Breast epithelium (tissue), 4 donors: Measurements from ENCODE around the gene GPATCH2. TPM values are rescaled to one million over a fixed set of nuclear protein-coding genes. Genes with fewer than 3 reads are reported as not detected.

Experiments
- DNase-seq, 2 donors: peaks; one replicate each; pipeline ENCODE4 v3.0.0-alpha.2; 2019; ENCODE audit warnings: low spot score in 2 of 2
- H3K27ac ChIP-seq, 2 donors: fragments of 200-600 bp; sonication (generic) in 1 of 2; one replicate each; pipeline ENCODE4 v1.5.1; 2016 to 2019; ENCODE audit warnings: mild to moderate bottlenecking in 1 of 2
- H3K27me3 ChIP-seq, 2 donors: fragments of 200-600 bp; sonication (generic) in 1 of 2; one replicate each; pipeline versions ENCODE4 v1.5.1 to v1.6.0; 2017 to 2019; ENCODE audit warnings: control low read depth in 1 of 2, mild to moderate bottlenecking in 1 of 2
- H3K36me3 ChIP-seq: fragments of 200-600 bp; one replicate; pipeline ENCODE4 v1.5.1; 2019
- H3K4me1 ChIP-seq, 2 donors: fragments of 200-600 bp; sonication (generic); one replicate each; pipeline ENCODE4 v1.5.1; 2016 to 2019; ENCODE audit warnings: control low read depth in 1 of 2
- H3K4me3 ChIP-seq, 3 donors: fragments of 200-600 bp; sonication (generic); 1 replicate in 2 of 3; 2 replicates in 1 of 3; pipeline ENCODE4 v1.5.1; 2016 to 2019; ENCODE audit warnings: mild to moderate bottlenecking in 3 of 3, moderate library complexity in 2 of 3
- H3K9me3 ChIP-seq, 2 donors: fragments of 200-600 bp; sonication (generic) in 1 of 2; one replicate each; pipeline ENCODE4 v1.5.1; 2016 to 2019; ENCODE audit warnings: control low read depth in 1 of 2
- POLR2A ChIP-seq: fragments of 450-650 bp; IDR thresholded peaks from one replicate; pipeline ENCODE4 v1.6.1; 2016; ENCODE audit warnings: antibody characterized with exemption, mild to moderate bottlenecking, moderate library complexity
- POLR2AphosphoS5 ChIP-seq, 3 donors: sonication (generic); formaldehyde crosslinking; IDR thresholded peaks; one replicate each; pipeline ENCODE4 v1.6.1; 2017; ENCODE audit warnings: antibody characterized with exemption in 3 of 3
- intact Hi-C: fragments of 100-400 bp; cut with DNase I; formaldehyde crosslinking; loops from one replicate; pipeline ENCODE4 v1.15.1; 2023; ENCODE audit warnings: low total_unique reads
- total RNA-seq, 3 donors: library from RNA; depleted of rRNA; stranded (reverse); fragments of >200 nt; gene quantifications; one replicate each; pipeline ENCODE4 v1.1.0, GENCODE V29; 2016
- TF ChIP-seq, protein P1 (sequence below), 3 donors: fragments of 450-650 bp; IDR thresholded peaks; one replicate each; pipeline ENCODE4 v1.5.1; 2016 to 2017; ENCODE audit warnings: antibody characterized with exemption in 3 of 3, mild to moderate bottlenecking in 3 of 3, moderate library complexity in 3 of 3

The GPATCH2 gene
- total RNA-seq, 3 donors from 2014 or later = 12.0 to 29.3 (median 23.9) TPM

DNA sequence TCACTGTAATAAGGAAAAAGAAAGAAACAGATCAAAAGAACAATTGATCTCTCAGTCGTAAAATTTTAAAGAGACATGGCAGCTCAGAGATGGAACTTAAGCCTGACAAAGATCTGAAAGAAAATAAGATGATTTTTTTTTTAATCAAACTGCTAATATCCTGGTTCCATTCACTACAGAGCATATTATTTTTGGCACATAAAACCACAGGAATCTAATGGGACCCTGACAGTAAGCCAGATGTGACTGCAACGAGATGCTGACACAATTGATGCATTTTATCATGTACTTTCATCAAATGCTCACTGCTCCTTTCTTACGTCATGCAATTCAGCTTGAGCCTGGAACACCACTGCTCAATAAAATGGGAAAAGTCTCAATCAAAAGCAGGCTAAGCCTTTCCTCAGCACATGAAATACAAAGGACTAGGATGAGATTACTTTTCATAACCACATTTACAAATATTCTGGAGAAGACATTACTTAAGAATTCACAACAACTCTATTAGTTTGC is 16.6 kb downstream of the GPATCH2 start:
- no peaks in the 10 kb centered on the region for H3K4me1 ChIP-seq
- TF ChIP-seq POLR2A (no peak), POLR2AphosphoS5 (IDR thresholded peaks at IDR 0.05) (no peak)
- TF ChIP-seq, protein P1, sequence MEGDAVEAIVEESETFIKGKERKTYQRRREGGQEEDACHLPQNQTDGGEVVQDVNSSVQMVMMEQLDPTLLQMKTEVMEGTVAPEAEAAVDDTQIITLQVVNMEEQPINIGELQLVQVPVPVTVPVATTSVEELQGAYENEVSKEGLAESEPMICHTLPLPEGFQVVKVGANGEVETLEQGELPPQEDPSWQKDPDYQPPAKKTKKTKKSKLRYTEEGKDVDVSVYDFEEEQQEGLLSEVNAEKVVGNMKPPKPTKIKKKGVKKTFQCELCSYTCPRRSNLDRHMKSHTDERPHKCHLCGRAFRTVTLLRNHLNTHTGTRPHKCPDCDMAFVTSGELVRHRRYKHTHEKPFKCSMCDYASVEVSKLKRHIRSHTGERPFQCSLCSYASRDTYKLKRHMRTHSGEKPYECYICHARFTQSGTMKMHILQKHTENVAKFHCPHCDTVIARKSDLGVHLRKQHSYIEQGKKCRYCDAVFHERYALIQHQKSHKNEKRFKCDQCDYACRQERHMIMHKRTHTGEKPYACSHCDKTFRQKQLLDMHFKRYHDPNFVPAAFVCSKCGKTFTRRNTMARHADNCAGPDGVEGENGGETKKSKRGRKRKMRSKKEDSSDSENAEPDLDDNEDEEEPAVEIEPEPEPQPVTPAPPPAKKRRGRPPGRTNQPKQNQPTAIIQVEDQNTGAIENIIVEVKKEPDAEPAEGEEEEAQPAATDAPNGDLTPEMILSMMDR (IDR thresholded peaks at IDR 0.05) = no peak
- intact Hi-C loops = no loop called here
- H3K27me3 ChIP-seq = no peaks in the 10 kb centered on the region
- no peak overlapping the region for H3K4me3 ChIP-seq
- H3K9me3 ChIP-seq = no peaks in the 10 kb centered on the region
- H3K27ac ChIP-seq = no peak overlapping the region
- no peak for DNase-seq
- H3K36me3 ChIP-seq = no peaks in the 10 kb centered on the region

DNA sequence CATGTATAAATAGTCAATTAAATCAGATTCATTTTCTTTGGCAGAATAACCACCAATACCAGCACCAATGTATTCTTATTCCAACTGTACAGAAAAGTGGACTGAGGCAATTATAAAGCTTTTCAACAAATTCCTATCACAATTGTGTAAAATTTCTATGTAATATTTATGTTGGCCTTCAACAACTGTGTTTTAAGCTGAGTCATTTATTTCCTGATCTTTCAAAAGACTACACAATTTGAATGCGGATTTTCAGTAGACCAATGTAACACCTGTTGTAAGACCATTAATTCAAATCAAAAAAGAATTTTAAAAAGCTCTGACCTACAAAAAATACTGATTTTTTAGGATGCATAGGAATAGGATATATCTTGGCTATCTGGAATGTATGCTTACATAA is 25.5 kb downstream of the GPATCH2 start:
- H3K36me3 ChIP-seq = no peaks in the 10 kb centered on the region
- TF ChIP-seq, protein P1 (IDR thresholded peaks at IDR 0.05) = no peak
- TF ChIP-seq POLR2A = no peak
- TF ChIP-seq POLR2AphosphoS5 (IDR thresholded peaks at IDR 0.05) = no peak
- no peaks in the 10 kb centered on the region for H3K4me1 ChIP-seq
- no peaks in the 10 kb centered on the region for H3K9me3 ChIP-seq
- H3K4me3 ChIP-seq = no peak overlapping the region
- H3K27ac ChIP-seq = no peak overlapping the region
- no peak for DNase-seq
- intact Hi-C loops = loop anchor here (5.0 kb wide), 1 partner anchor 82 kb away; no protein-coding TSS in a partner anchor
- no peaks in the 10 kb centered on the region for H3K27me3 ChIP-seq

DNA sequence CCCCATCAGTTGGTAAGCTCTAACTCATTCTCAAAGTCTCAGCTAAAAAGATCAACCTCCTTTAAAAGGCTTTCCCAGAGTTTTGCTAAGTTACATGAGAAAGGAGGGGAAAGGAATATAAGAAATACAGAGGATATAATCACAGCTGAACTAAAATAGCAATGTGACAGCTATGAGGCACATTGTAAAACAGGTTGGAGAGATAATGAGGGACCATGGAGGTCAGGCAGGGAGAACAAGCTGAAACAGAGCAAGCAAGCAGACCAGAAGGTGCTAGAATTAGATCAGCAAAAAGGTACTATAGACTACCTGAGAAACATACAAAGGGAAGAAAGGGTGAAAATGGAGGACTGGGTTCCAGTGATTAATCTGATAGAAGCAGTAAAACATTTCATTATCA is 28.5 kb downstream of the GPATCH2 start:
- no peak for TF ChIP-seq POLR2AphosphoS5 (IDR thresholded peaks at IDR 0.05)
- TF ChIP-seq, protein P1 (IDR thresholded peaks at IDR 0.05) = no peak
- TF ChIP-seq POLR2A = no peak
- Histone ChIP-seq H3K4me1 (no peaks in the 10 kb centered on the region), H3K36me3 (no peaks in the 10 kb centered on the region), H3K27ac (no peak overlapping the region), H3K27me3 (no peaks in the 10 kb centered on the region), H3K4me3 (no peak overlapping the region), H3K9me3 (no peaks in the 10 kb centered on the region)
- intact Hi-C loops = no loop called here
- no peak for DNase-seq

DNA sequence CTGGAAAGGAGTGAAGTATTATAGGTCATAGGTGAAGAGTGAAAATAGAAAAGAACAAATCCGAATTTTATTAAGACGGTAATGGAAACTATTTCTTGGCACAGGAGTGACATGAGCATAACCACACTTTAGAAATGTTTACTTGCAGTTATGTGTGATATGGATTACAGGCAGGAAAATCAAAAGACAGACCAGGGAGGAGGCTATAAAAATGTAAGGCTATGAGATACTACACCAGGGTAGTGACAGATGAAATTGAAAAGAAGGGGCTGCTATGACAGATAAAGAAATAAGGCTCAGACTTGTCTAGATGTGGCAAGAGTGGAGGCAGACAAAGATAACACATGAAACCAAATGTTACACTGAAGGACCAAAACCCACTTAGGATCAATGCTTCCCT is 31.7 kb downstream of the GPATCH2 start:
- Histone ChIP-seq H3K4me1 (no peaks in the 10 kb centered on the region), H3K27ac (no peak overlapping the region), H3K9me3 (no peaks in the 10 kb centered on the region), H3K27me3 (no peaks in the 10 kb centered on the region), H3K36me3 (no peaks in the 10 kb centered on the region), H3K4me3 (no peak overlapping the region)
- TF ChIP-seq POLR2AphosphoS5 (IDR thresholded peaks at IDR 0.05) (no peak), POLR2A (no peak)
- TF ChIP-seq, protein P1 (IDR thresholded peaks at IDR 0.05) = no peak
- DNase-seq = no peak
- intact Hi-C loops = no loop called here

DNA sequence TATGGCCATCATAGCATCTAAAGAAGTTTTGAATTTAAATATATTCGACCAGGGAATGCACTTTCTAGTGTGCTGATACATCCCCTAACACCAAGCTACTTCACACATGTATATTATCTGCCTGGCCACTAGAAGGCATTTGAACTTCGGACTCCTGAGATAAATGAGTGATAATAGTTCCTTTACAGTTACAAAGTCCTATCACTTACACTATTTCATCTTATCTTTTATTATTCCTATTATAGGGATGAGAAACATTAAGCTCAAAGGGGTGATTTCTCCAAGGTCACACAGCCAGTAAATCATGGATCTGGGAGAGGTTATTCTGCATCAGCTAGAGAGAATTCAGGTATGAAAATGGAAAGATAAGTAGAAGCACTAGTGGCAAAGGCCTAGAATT is 40.3 kb downstream of the GPATCH2 start:
- Histone ChIP-seq H3K36me3 (no peaks in the 10 kb centered on the region), H3K4me1 (no peaks in the 10 kb centered on the region), H3K9me3 (no peaks in the 10 kb centered on the region), H3K4me3 (no peak overlapping the region), H3K27me3 (no peaks in the 10 kb centered on the region), H3K27ac (no peak overlapping the region)
- intact Hi-C loops = no loop called here
- no peak for DNase-seq
- TF ChIP-seq, protein P1 (IDR thresholded peaks at IDR 0.05) = no peak
- no peak for TF ChIP-seq POLR2AphosphoS5 (IDR thresholded peaks at IDR 0.05)
- no peak for TF ChIP-seq POLR2A
